HEK293 (cell line): ENCODE measurements around the gene SAMD4B.

Experiments
- CTCF ChIA-PET: fragments of 350-600 bp; formaldehyde crosslinking; extraction: SDS; loops from one replicate; lab custom pipeline; 2021; ENCODE audit warnings: antibody characterized with exemption; lab: Yijun Ruan, JAX
- POLR2A ChIA-PET: fragments of 300-600 bp; formaldehyde crosslinking; extraction: SDS; loops from one replicate; lab custom pipeline; 2020; ENCODE audit warnings: antibody characterized with exemption, inconsistent platforms; lab: Yijun Ruan, JAX
- H3K27ac ChIP-seq: fragments of 200-500 bp; sonication (Bioruptor generic); 2 replicates; pipeline ENCODE4 v1.5.1; 2014; ENCODE audit warnings: low read depth, low read length, control low read depth, inconsistent platforms; ENCODE audit errors: extremely low read depth
- H3K36me3 ChIP-seq, 2 experiments: fragments of 200-500 bp in 1 of 2; sonication (Bioruptor generic) in 1 of 2; 1 replicate in 1 of 2; 2 replicates in 1 of 2; pipeline ENCODE4 v1.5.1; 2014 to 2017; ENCODE audit warnings: inconsistent platforms in 2 of 2, low read length in 2 of 2; ENCODE audit not compliant: control insufficient read depth in 2 of 2, insufficient read depth in 1 of 2
- H3K4me1 ChIP-seq: fragments of 200-500 bp; sonication (Bioruptor generic); 2 replicates; pipeline ENCODE4 v1.5.1; 2014; ENCODE audit warnings: mild to moderate bottlenecking, low read length, inconsistent platforms; ENCODE audit not compliant: control insufficient read depth, insufficient read depth
- H3K4me3 ChIP-seq: 2 replicates; pipeline ENCODE4 v1.5.1; 2011; ENCODE audit warnings: low read depth, mild to moderate bottlenecking, control low read depth, low read length, moderate library complexity
- H3K9me3 ChIP-seq: fragments of 200-500 bp; sonication (Bioruptor generic); 2 replicates; pipeline ENCODE4 v1.5.1; 2014; ENCODE audit warnings: low read depth, low read length, inconsistent platforms; ENCODE audit not compliant: control insufficient read depth, insufficient read depth
- GLIS2 ChIP-seq: fragments of 450-650 bp; formaldehyde crosslinking; IDR thresholded peaks from 2 replicates; pipeline ENCODE4 v1.5.1; 2016; ENCODE audit warnings: missing biosample characterization, missing genetic modification characterization
- HOXC10 ChIP-seq: sonication (generic); formaldehyde crosslinking; IDR thresholded peaks from 2 replicates; pipeline ENCODE4 v1.8.1; 2023; ENCODE audit warnings: mild to moderate bottlenecking, missing genetic modification reagents
- PRDM2 ChIP-seq: fragments of 450-650 bp; formaldehyde crosslinking; IDR thresholded peaks from 2 replicates; pipeline ENCODE4 v1.5.1; 2016; ENCODE audit warnings: missing biosample characterization, missing genetic modification characterization, borderline replicate concordance
- PRDM4 ChIP-seq: fragments of 450-650 bp; formaldehyde crosslinking; IDR thresholded peaks from 2 replicates; pipeline ENCODE4 v1.5.1; 2017; ENCODE audit warnings: missing biosample characterization, missing genetic modification characterization
- ZNF26 ChIP-seq: fragments of 450-650 bp; formaldehyde crosslinking; IDR thresholded peaks from 2 replicates; pipeline ENCODE4 v1.5.1; 2016; ENCODE audit warnings: missing biosample characterization, missing genetic modification characterization
- ZNF585B ChIP-seq: fragments of 450-650 bp; formaldehyde crosslinking; IDR thresholded peaks from 2 replicates; pipeline ENCODE4 v1.5.1; 2016; ENCODE audit warnings: missing biosample characterization, missing genetic modification characterization
- ZNF664 ChIP-seq: fragments of 450-650 bp; formaldehyde crosslinking; IDR thresholded peaks from 2 replicates; pipeline ENCODE4 v1.5.1; 2016; ENCODE audit warnings: missing biosample characterization, missing genetic modification characterization
- ZNF768 ChIP-seq: fragments of 450-650 bp; formaldehyde crosslinking; IDR thresholded peaks from 2 replicates; pipeline ENCODE4 v1.5.1; 2018; ENCODE audit warnings: missing biosample characterization, mild to moderate bottlenecking, missing genetic modification characterization
- TF ChIP-seq, protein P1 (sequence below): fragments of 450-650 bp; formaldehyde crosslinking; IDR thresholded peaks from 2 replicates; pipeline ENCODE4 v1.5.1; 2017; ENCODE audit warnings: missing biosample characterization, missing genetic modification characterization

Gene SAMD4B

DNA sequence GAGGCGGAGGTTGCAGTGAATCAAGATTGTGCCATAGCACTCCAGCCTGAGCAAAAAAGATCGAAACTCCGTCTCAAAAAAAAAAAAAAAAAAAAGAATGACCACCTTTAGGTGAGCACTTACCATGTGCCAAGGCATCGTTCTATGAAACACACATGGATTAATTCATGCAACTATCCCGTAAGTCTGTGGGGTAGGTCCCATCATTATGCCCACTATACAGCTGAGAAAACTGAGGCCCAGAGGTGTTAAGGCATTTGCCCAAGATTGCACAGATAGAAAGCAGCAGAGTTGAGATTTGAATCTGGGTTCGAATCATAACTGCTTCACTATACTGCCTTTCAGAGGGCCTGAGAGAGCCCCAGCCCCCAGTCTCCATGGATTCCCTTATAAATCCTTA, 8.7 kb upstream of the SAMD4B start (continued):
- no peak for TF ChIP-seq PRDM4 (tag by site-specific recombination)
- TF ChIP-seq PRDM2 (tag by site-specific recombination) = no peak

GRCh38 chr19:39334444-39334976, 7.7 kb upstream of the SAMD4B start:
- Histone ChIP-seq H3K4me3 (no peak overlapping the region), H3K27ac (no peak overlapping the region), H3K36me3 (no peaks in the 10 kb centered on the region; a peak in 1 of 3 replicates), H3K9me3 (no peaks in the 10 kb centered on the region), H3K4me1 (no peaks in the 10 kb centered on the region)
- CTCF ChIA-PET = interaction anchor here (0.5 to 9.4 kb wide), 5 partner anchors 69 to 372 kb away, joined by 3 to 165 read pairs (median 9); partner anchors contain the start of gene PLEKHG2
- TF ChIP-seq ZNF26 (no peak), ZNF664 (peak; percentile 85)
- POLR2A ChIA-PET = no interaction called here

DNA sequence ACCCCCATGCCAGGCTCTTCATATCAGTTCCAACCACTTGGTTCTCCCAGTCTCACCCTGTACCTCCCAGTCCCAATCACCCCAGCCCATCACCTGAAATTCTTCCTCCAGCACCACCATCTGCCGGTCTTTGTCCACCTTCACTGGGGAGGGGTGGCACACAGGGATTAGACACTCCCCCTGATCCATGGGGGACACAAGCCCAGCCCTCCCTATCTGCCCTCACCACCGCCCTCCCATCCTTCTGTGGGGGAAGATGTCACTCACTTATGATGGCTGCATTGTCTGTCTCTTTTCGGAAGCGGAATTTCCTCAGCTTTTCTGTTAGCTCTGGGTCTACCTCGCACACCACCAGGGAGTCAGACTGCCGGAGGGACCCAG, 7.1 kb upstream of the SAMD4B start:
- Histone ChIP-seq H3K9me3 (no peaks in the 10 kb centered on the region), H3K4me1 (no peaks in the 10 kb centered on the region), H3K36me3 (no peaks in the 10 kb centered on the region; a peak in 1 of 3 replicates), H3K4me3 (no peak overlapping the region), H3K27ac (no peak overlapping the region)
- POLR2A ChIA-PET = no interaction called here
- TF ChIP-seq, protein P1, sequence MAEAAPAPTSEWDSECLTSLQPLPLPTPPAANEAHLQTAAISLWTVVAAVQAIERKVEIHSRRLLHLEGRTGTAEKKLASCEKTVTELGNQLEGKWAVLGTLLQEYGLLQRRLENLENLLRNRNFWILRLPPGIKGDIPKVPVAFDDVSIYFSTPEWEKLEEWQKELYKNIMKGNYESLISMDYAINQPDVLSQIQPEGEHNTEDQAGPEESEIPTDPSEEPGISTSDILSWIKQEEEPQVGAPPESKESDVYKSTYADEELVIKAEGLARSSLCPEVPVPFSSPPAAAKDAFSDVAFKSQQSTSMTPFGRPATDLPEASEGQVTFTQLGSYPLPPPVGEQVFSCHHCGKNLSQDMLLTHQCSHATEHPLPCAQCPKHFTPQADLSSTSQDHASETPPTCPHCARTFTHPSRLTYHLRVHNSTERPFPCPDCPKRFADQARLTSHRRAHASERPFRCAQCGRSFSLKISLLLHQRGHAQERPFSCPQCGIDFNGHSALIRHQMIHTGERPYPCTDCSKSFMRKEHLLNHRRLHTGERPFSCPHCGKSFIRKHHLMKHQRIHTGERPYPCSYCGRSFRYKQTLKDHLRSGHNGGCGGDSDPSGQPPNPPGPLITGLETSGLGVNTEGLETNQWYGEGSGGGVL = peak; percentile 37
- TF ChIP-seq GLIS2 (tag by site-specific recombination) (0 out of 2 replicates have a peak, but pooled peaks have one; percentile 29), ZNF768 (tag by site-specific recombination) (no peak), ZNF585B (tag by site-specific recombination) (no peak), HOXC10 (no peak)
- CTCF ChIA-PET = interaction anchor here (0.5 to 4.0 kb wide), 5 partner anchors 8 to 373 kb away, joined by 3 to 21 read pairs (median 9); partner anchors contain the start of gene PLEKHG2
